ENCODE data around the gene KRTAP19-8. TPM values are rescaled to one million over a fixed set of nuclear protein-coding genes. Genes with fewer than 3 reads are reported as not detected.

KRTAP19-8 gene
- total RNA-seq, 1 donor from 2014 or later: not detected

DNA sequence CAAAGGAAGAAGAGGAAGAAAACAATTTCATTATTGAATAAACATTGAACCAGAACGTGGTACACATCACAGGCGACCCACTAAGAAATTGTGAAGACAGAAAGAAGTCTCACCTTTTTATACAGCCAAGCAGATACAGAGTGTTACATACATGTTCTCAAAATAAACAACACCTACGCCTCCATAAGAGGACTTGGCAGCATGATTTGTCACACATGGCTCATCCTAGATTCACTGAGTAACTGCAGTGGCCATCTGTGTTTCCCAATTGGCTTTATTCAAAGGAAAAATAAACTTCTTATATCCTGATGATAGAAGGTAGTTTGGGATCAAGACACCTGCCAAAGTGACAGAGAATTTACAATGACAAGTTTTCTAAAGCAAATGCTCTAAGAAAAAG is 7.6 kb upstream of the KRTAP19-8 start:
- Mint-ChIP-seq H3K27me3 (peaks cover 4% of the 10 kb centered on the region), H3K9me3 (ENCODE audit: low read depth) (no peaks in the 10 kb centered on the region), H3K4me3 (ENCODE audit: low read depth) (no peak overlapping the region), H3K4me1 (ENCODE audit: low read depth) (no peaks in the 10 kb centered on the region), H3K27ac (no peak overlapping the region), H3K36me3 (ENCODE audit: insufficient read depth) (no peaks in the 10 kb centered on the region)
- TF ChIP-seq, protein P1, sequence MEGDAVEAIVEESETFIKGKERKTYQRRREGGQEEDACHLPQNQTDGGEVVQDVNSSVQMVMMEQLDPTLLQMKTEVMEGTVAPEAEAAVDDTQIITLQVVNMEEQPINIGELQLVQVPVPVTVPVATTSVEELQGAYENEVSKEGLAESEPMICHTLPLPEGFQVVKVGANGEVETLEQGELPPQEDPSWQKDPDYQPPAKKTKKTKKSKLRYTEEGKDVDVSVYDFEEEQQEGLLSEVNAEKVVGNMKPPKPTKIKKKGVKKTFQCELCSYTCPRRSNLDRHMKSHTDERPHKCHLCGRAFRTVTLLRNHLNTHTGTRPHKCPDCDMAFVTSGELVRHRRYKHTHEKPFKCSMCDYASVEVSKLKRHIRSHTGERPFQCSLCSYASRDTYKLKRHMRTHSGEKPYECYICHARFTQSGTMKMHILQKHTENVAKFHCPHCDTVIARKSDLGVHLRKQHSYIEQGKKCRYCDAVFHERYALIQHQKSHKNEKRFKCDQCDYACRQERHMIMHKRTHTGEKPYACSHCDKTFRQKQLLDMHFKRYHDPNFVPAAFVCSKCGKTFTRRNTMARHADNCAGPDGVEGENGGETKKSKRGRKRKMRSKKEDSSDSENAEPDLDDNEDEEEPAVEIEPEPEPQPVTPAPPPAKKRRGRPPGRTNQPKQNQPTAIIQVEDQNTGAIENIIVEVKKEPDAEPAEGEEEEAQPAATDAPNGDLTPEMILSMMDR (IDR thresholded peaks at IDR 0.05; ENCODE audit: unreplicated experiment): no peak
- no peak for DNase-seq (ENCODE audit: low spot score, unreplicated experiment)

- Mint-ChIP-seq H3K27ac (no peak overlapping the region), H3K36me3 (ENCODE audit: insufficient read depth) (no peaks in the 10 kb centered on the region), H3K4me1 (ENCODE audit: low read depth) (no peaks in the 10 kb centered on the region), H3K9me3 (ENCODE audit: low read depth) (no peaks in the 10 kb centered on the region), H3K4me3 (ENCODE audit: low read depth) (no peak overlapping the region), H3K27me3 (peaks cover 9% of the 10 kb centered on the region)
- no peak for DNase-seq (ENCODE audit: low spot score, unreplicated experiment)
- TF ChIP-seq, protein P1 (IDR thresholded peaks at IDR 0.05; ENCODE audit: unreplicated experiment): no peak
Measured at GRCh38 chr21:31043471-31043870, 5.2 kb upstream of the KRTAP19-8 start.

- TF ChIP-seq, protein P1 (IDR thresholded peaks at IDR 0.05; ENCODE audit: unreplicated experiment): no peak
- DNase-seq (ENCODE audit: low spot score, unreplicated experiment): no peak
- Mint-ChIP-seq H3K9me3 (ENCODE audit: low read depth) (no peaks in the 10 kb centered on the region), H3K4me1 (ENCODE audit: low read depth) (no peaks in the 10 kb centered on the region), H3K27me3 (peaks cover 9% of the 10 kb centered on the region), H3K36me3 (ENCODE audit: insufficient read depth) (no peaks in the 10 kb centered on the region), H3K4me3 (ENCODE audit: low read depth) (no peak overlapping the region), H3K27ac (no peak overlapping the region)
Measured at GRCh38 chr21:31042080-31042464, 3.8 kb upstream of the KRTAP19-8 start.

DNA sequence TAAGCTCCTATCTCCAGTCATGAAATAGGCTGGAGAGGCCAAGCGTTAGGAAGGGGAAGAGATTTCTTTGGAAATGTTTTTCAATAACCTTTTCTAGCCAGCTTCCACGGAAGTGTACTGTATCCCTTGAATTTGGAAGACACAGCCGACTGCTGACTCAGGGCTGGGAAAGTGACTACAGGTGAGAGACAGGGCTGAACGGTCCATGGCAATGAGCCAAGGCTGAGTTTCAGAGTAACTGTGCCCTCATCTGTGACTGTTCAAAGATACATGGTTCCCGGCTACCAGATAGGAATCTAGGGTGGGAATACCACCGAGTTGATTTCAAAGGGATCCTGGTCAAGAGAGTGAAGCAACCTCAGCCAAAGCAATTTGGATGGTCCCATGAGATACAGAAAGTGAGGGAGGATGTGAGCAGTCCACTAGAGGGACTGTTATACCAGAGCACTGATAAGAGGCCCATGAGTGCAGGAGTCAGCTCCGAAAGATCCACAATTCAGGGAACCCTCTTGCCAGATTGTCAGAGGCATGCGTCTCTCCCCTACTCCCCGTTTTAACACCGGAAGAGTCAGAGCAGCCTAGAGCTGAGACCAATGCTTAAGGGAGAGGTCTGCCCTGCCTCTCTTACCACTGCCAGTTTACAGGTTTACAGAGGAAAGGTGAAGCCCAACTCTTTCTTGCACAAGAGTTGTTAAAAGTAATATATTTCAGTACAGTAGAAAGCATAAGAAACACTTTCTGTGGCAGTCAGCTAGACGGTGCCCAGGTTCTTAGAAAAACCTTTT is 3.2 kb upstream of the KRTAP19-8 start:
- TF ChIP-seq, protein P1 (IDR thresholded peaks at IDR 0.05; ENCODE audit: unreplicated experiment): no peak
- Mint-ChIP-seq H3K4me1 (ENCODE audit: low read depth) (no peaks in the 10 kb centered on the region), H3K27me3 (peaks cover 5% of the 10 kb centered on the region), H3K4me3 (ENCODE audit: low read depth) (no peak overlapping the region), H3K9me3 (ENCODE audit: low read depth) (no peaks in the 10 kb centered on the region), H3K36me3 (ENCODE audit: insufficient read depth) (no peaks in the 10 kb centered on the region), H3K27ac (no peak overlapping the region)
- no peak for DNase-seq (ENCODE audit: low spot score, unreplicated experiment)

DNA sequence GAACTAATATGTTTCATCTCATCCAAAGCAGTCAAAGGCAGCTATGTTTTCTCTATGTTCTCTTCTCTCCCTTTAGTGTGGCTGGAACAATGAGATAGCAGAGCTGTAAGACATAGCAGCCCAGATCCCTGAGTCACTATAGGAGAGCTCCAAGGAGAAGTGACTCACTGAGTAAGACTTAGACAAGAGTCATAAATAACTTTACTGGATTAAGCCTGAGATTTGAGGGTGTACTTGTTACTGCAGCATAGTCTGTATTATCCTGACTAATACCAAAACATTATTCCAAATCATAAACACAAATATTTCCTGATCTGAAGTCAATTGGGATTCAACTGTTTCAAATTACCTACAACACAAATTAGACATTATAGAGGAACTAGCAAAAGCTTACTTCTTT is 3.9 kb downstream of the KRTAP19-8 start:
- DNase-seq (ENCODE audit: low spot score, unreplicated experiment): no peak
- Mint-ChIP-seq H3K36me3 (ENCODE audit: insufficient read depth) (no peaks in the 10 kb centered on the region), H3K4me3 (ENCODE audit: low read depth) (no peak overlapping the region), H3K27ac (no peak overlapping the region), H3K4me1 (ENCODE audit: low read depth) (peaks cover 2% of the 10 kb centered on the region), H3K9me3 (ENCODE audit: low read depth) (no peaks in the 10 kb centered on the region), H3K27me3 (peaks cover 3% of the 10 kb centered on the region)
- TF ChIP-seq, protein P1 (IDR thresholded peaks at IDR 0.05; ENCODE audit: unreplicated experiment): no peak

Data from progenitor cell of endocrine pancreas (in vitro differentiated cells).